Measurements from ENCODE around the gene CALN1.

DNA sequence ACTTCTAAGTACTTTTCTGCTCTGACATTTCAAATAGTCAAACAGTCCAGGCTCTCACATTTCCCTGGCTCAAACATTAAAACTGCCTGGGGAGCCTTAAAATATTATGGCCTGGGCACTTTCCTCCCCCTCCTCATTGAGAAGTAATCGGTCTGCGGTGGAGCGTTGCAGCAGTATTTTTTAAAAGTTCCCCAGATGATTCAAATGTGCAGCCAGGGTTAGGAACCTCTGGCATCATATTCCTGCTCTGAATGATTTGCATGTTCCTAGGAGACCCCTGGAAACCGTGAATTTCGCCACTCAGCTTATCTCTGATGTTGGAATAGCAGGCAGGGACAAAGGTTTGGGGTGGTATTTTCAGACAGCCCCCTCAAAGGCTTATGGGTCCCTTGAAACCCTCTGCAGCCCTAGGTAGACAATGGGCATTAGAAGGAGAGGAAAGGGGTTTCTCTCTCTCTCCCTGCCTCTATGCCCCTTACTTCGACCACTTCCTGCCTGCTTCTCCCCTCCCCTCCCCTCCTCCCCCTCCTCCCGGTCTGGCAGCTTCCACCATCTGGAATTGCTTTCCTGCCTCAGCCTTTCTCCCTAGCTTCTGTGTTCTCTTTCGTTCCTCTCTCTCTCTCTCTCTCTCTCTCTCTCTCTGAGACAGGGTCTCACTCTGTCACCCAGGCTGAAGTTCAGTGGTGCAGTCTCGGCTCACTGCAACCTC lies 658.0 kb downstream of the CALN1 start:
- TF ChIP-seq, protein P1, sequence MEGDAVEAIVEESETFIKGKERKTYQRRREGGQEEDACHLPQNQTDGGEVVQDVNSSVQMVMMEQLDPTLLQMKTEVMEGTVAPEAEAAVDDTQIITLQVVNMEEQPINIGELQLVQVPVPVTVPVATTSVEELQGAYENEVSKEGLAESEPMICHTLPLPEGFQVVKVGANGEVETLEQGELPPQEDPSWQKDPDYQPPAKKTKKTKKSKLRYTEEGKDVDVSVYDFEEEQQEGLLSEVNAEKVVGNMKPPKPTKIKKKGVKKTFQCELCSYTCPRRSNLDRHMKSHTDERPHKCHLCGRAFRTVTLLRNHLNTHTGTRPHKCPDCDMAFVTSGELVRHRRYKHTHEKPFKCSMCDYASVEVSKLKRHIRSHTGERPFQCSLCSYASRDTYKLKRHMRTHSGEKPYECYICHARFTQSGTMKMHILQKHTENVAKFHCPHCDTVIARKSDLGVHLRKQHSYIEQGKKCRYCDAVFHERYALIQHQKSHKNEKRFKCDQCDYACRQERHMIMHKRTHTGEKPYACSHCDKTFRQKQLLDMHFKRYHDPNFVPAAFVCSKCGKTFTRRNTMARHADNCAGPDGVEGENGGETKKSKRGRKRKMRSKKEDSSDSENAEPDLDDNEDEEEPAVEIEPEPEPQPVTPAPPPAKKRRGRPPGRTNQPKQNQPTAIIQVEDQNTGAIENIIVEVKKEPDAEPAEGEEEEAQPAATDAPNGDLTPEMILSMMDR (IDR thresholded peaks at IDR 0.05; ENCODE audit: low read length) = no peak
- TF ChIP-seq EZH2 (IDR thresholded peaks at IDR 0.05; ENCODE audit: borderline replicate concordance, low read length) = no peak
